OCI-LY1 (cell line): ENCODE data around the gene CCDC57.

Experiments used
- H2AFZ ChIP-seq: fragments of 200-600 bp; sonication (generic), shearing (Covaris generic); 2 replicates; pipeline ENCODE4 v1.6.0; 2014; ENCODE audit warnings: antibody characterized with exemption, mild to moderate bottlenecking, low read length
- H3F3A ChIP-seq: fragments of 200-600 bp; sonication (generic), shearing (Covaris generic); 2 replicates; pipeline ENCODE4 v1.6.0; 2014; ENCODE audit warnings: mild to moderate bottlenecking, antibody characterized with exemption, low read length, moderate library complexity; ENCODE audit not compliant: insufficient read depth
- H3K27ac ChIP-seq: fragments of 200-600 bp; sonication (generic); 2 replicates; pipeline ENCODE4 v1.5.1; 2014; ENCODE audit warnings: low read length, mixed run types, mild to moderate bottlenecking, low read depth; ENCODE audit not compliant: poor library complexity, severe bottlenecking
- H3K27me3 ChIP-seq: fragments of 200-600 bp; sonication (generic); 2 replicates; pipeline ENCODE4 v1.6.0; 2014; ENCODE audit warnings: antibody characterized with exemption, mild to moderate bottlenecking, low read length, moderate library complexity; ENCODE audit not compliant: insufficient read depth
- H3K36me3 ChIP-seq: fragments of 200-600 bp; sonication (generic); 2 replicates; pipeline ENCODE4 v1.6.1; 2014; ENCODE audit warnings: mild to moderate bottlenecking, antibody characterized with exemption, low read length, moderate library complexity, mixed read lengths; ENCODE audit not compliant: insufficient read depth
- H3K4me1 ChIP-seq: fragments of 200-600 bp; sonication (generic); 2 replicates; pipeline ENCODE4 v1.5.1; 2014; ENCODE audit warnings: mild to moderate bottlenecking, low read length, moderate library complexity; ENCODE audit not compliant: insufficient read depth, severe bottlenecking
- H3K4me2 ChIP-seq: fragments of 200-600 bp; sonication (generic), shearing (Covaris generic); 2 replicates; pipeline ENCODE4 v1.6.1; 2014; ENCODE audit warnings: low read length
- H3K4me3 ChIP-seq: fragments of 200-600 bp; sonication (generic); 2 replicates; pipeline ENCODE4 v1.5.1; 2014; ENCODE audit warnings: low read length, low read depth, mild to moderate bottlenecking, mixed read lengths; ENCODE audit not compliant: poor library complexity, severe bottlenecking
- H3K79me2 ChIP-seq: fragments of 200-600 bp; shearing (Covaris generic); 2 replicates; pipeline ENCODE4 v1.6.1; 2016; ENCODE audit warnings: mixed run types, low read length, mixed read lengths; ENCODE audit not compliant: insufficient read depth
- H3K9ac ChIP-seq: fragments of 200-600 bp; sonication (generic), shearing (Covaris generic); 2 replicates; pipeline ENCODE4 v1.6.1; 2014; ENCODE audit warnings: mild to moderate bottlenecking, low read length, mixed read lengths
- H3K9me2 ChIP-seq: fragments of 200-600 bp; sonication (generic), shearing (Covaris generic); 2 replicates; pipeline ENCODE4 v1.6.1; 2014; ENCODE audit warnings: low read depth, mild to moderate bottlenecking, low read length, mixed read lengths
- H3K9me3 ChIP-seq: fragments of 200-600 bp; shearing (Covaris generic); 2 replicates; pipeline ENCODE4 v1.6.1; 2014; ENCODE audit warnings: low read length, mixed read lengths
- H4K20me1 ChIP-seq: fragments of 200-600 bp; sonication (generic), shearing (Covaris generic); 2 replicates; pipeline ENCODE4 v1.6.0; 2016; ENCODE audit warnings: mild to moderate bottlenecking, low read length; ENCODE audit not compliant: insufficient read depth
- CTCF ChIP-seq: fragments of 200-600 bp; sonication (generic), shearing (Covaris generic); IDR thresholded peaks from 2 replicates; pipeline ENCODE4 v1.5.1; 2017; ENCODE audit warnings: mild to moderate bottlenecking, antibody characterized with exemption, low read length, moderate library complexity, mixed read lengths
- EZH2 ChIP-seq: fragments of 200-600 bp; sonication (generic), shearing (Covaris generic); IDR thresholded peaks from 2 replicates; pipeline ENCODE4 v1.8.0; 2017; ENCODE audit warnings: borderline replicate concordance, mixed run types, mild to moderate bottlenecking, antibody characterized with exemption, low read length, moderate library complexity, mixed read lengths

CCDC57 gene

GRCh38 chr17:82098169-82098938 is 114.3 kb downstream of the CCDC57 start, which contains the start of gene FASN:
FASN (minus strand) TSS chr17:82098236; CDS start chr17:82096445, 1,791 bp downstream.
- Histone ChIP-seq H3K4me1 (peaks cover 54% of the 10 kb centered on the region), H4K20me1 (no peaks in the 10 kb centered on the region), H3K4me3 (peak within 1 kb of the TSS; percentile 97), H3K36me3 (peaks cover 29% of the 10 kb centered on the region), H3K27ac (peak within 1 kb of the TSS; percentile 92), H3K9me3 (no peaks in the 10 kb centered on the region), H3K9ac (peak within 1 kb of the TSS; percentile 100), H2AFZ (no peak within 1 kb of the TSS), H3K27me3 (no peaks in the 10 kb centered on the region), H3K9me2 (no peaks in the 10 kb centered on the region), H3K4me2 (peak within 1 kb of the TSS; percentile 96), H3K79me2 (peaks cover 19% of the 10 kb centered on the region), H3F3A (no peaks in the 10 kb centered on the region)
- TF ChIP-seq CTCF (peak; percentile 26), EZH2 (no peak)

GRCh38 chr17:82097919-82098168 is 114.8 kb downstream of the CCDC57 start:
- H2AFZ ChIP-seq, result no peak overlapping the region
- H4K20me1 ChIP-seq, result no peaks in the 10 kb centered on the region
- H3K4me1 ChIP-seq, result peaks cover 49% of the 10 kb centered on the region
- no peaks in the 10 kb centered on the region for H3K9me3 ChIP-seq
- no peak for TF ChIP-seq CTCF
- TF ChIP-seq EZH2, result no peak
- no peaks in the 10 kb centered on the region for H3K9me2 ChIP-seq
- H3K4me2 ChIP-seq, result peak overlapping the region; percentile 73
- H3K27ac ChIP-seq, result peak overlapping the region; percentile 53
- no peaks in the 10 kb centered on the region for H3K27me3 ChIP-seq
- peak overlapping the region; percentile 97 for H3K4me3 ChIP-seq
- no peaks in the 10 kb centered on the region for H3F3A ChIP-seq
- H3K36me3 ChIP-seq, result peaks cover 34% of the 10 kb centered on the region
- H3K9ac ChIP-seq, result peak overlapping the region; percentile 100
- peaks cover 19% of the 10 kb centered on the region for H3K79me2 ChIP-seq

- H3K9ac ChIP-seq, result peak overlapping the region; percentile 100
- H3K4me2 ChIP-seq, result peak overlapping the region; percentile 73
- H3K27ac ChIP-seq, result peak overlapping the region; percentile 53
- peak overlapping the region; percentile 97 for H3K4me3 ChIP-seq
- TF ChIP-seq CTCF (no peak), EZH2 (no peak)
- peaks cover 49% of the 10 kb centered on the region for H3K4me1 ChIP-seq
- no peaks in the 10 kb centered on the region for H4K20me1 ChIP-seq
- H3K9me2 ChIP-seq, result no peaks in the 10 kb centered on the region
- H3F3A ChIP-seq, result no peaks in the 10 kb centered on the region
- H3K36me3 ChIP-seq, result peaks cover 39% of the 10 kb centered on the region
- no peaks in the 10 kb centered on the region for H3K9me3 ChIP-seq
- no peak overlapping the region for H2AFZ ChIP-seq
- H3K79me2 ChIP-seq, result peaks cover 19% of the 10 kb centered on the region
- H3K27me3 ChIP-seq, result no peaks in the 10 kb centered on the region
Observed at GRCh38 chr17:82097184-82097918, 115.3 kb downstream of the CCDC57 start.
